ENCODE results near the gene CCDC97. TPM values are rescaled to one million over a fixed set of nuclear protein-coding genes. Genes with fewer than 3 reads are reported as not detected.

The CCDC97 gene
- total RNA-seq, 1 donor from 2014 or later: 30.3 TPM

- intact Hi-C loops (cut with DNase I): no loop called here
- Histone ChIP-seq H3K36me3 (peaks cover 36% of the 10 kb centered on the region), H3K4me3 (peak overlapping the region; percentile 45), H3K9me3 (no peaks in the 10 kb centered on the region), H3K27me3 (ENCODE audit: low read depth) (no peaks in the 10 kb centered on the region), H3K4me1 (peaks cover 58% of the 10 kb centered on the region), H3K27ac (peak overlapping the region; percentile 86)
- TF ChIP-seq CTCF (IDR thresholded peaks at IDR 0.05): no peak
- ATAC-seq (peak; percentile 2 to 40), DNase-seq (no peak)
Observed at GRCh38 chr19:41328842-41329225, 18.9 kb downstream of the CCDC97 start.

GRCh38 chr19:41330481-41330880, 20.5 kb downstream of the CCDC97 start:
- H3K9me3 ChIP-seq: no peaks in the 10 kb centered on the region
- no peak for ATAC-seq
- intact Hi-C loops (cut with DNase I): no loop called here

GRCh38 chr19:41330946-41331678, 21.1 kb downstream of the CCDC97 start:
- Histone ChIP-seq H3K4me1 (peaks cover 41% of the 10 kb centered on the region), H3K36me3 (peaks cover 50% of the 10 kb centered on the region), H3K27me3 (ENCODE audit: low read depth) (no peaks in the 10 kb centered on the region), H3K9me3 (no peaks in the 10 kb centered on the region), H3K4me3 (no peak overlapping the region), H3K27ac (no peak overlapping the region)
- no peak for TF ChIP-seq CTCF (IDR thresholded peaks at IDR 0.05)
- DNase-seq (no peak), ATAC-seq (no peak)
- intact Hi-C loops (cut with DNase I): no loop called here

More at GRCh38 chr19:41330481-41330880, 20.5 kb downstream of the CCDC97 start:
- TF ChIP-seq CTCF (IDR thresholded peaks at IDR 0.05): no peak
- H3K4me3 ChIP-seq: no peak overlapping the region
- H3K27ac ChIP-seq: no peak overlapping the region
- no peaks in the 10 kb centered on the region for H3K27me3 ChIP-seq (ENCODE audit: low read depth)
- DNase-seq: no peak
- H3K4me1 ChIP-seq: peaks cover 46% of the 10 kb centered on the region
- H3K36me3 ChIP-seq: peaks cover 44% of the 10 kb centered on the region

- Histone ChIP-seq H3K27me3 (ENCODE audit: low read depth) (no peaks in the 10 kb centered on the region), H3K27ac (no peak overlapping the region), H3K9me3 (no peaks in the 10 kb centered on the region), H3K4me1 (peaks cover 32% of the 10 kb centered on the region), H3K4me3 (no peak overlapping the region), H3K36me3 (peaks cover 58% of the 10 kb centered on the region)
- DNase-seq (no peak), ATAC-seq (no peak)
- intact Hi-C loops (cut with DNase I): no loop called here
- TF ChIP-seq CTCF (IDR thresholded peaks at IDR 0.05): no peak
Observed at GRCh38 chr19:41332000-41332399, 22.0 kb downstream of the CCDC97 start.

- no peaks in the 10 kb centered on the region for H3K27me3 ChIP-seq (ENCODE audit: low read depth)
- no peak for TF ChIP-seq CTCF (IDR thresholded peaks at IDR 0.05)
- peaks cover 27% of the 10 kb centered on the region for H3K4me1 ChIP-seq
- intact Hi-C loops (cut with DNase I): no loop called here
- no peak overlapping the region for H3K4me3 ChIP-seq
- H3K36me3 ChIP-seq: peaks cover 62% of the 10 kb centered on the region
- ATAC-seq (no peak), DNase-seq (no peak)
- H3K27ac ChIP-seq: no peak overlapping the region
- H3K9me3 ChIP-seq: no peaks in the 10 kb centered on the region
Observed at GRCh38 chr19:41332468-41332867, 22.5 kb downstream of the CCDC97 start.
